Neural cell (in vitro differentiated cells): ENCODE measurements around the gene CLEC18B.
"Not testable (repeated sequence)": the region's sequence is repeated elsewhere in the genome, so short reads cannot be mapped to it uniquely, and the experiment has no call there.

ENCODE experiments used
- POLR2AphosphoS5 ChIP-seq: IDR thresholded peaks from 2 replicates; pipeline ENCODE4 v1.6.1; 2012
- TF ChIP-seq, protein P1 (sequence below): IDR thresholded peaks from 2 replicates; pipeline ENCODE4 v1.6.1; 2012; ENCODE audit warnings: borderline replicate concordance
- TF ChIP-seq, protein P2 (sequence below): fragments of 450-650 bp; IDR thresholded peaks from 2 replicates; pipeline ENCODE4 v1.5.1; 2014; ENCODE audit warnings: antibody characterized with exemption, mild to moderate bottlenecking, moderate library complexity; ENCODE audit not compliant: poor library complexity, severe bottlenecking

DNA sequence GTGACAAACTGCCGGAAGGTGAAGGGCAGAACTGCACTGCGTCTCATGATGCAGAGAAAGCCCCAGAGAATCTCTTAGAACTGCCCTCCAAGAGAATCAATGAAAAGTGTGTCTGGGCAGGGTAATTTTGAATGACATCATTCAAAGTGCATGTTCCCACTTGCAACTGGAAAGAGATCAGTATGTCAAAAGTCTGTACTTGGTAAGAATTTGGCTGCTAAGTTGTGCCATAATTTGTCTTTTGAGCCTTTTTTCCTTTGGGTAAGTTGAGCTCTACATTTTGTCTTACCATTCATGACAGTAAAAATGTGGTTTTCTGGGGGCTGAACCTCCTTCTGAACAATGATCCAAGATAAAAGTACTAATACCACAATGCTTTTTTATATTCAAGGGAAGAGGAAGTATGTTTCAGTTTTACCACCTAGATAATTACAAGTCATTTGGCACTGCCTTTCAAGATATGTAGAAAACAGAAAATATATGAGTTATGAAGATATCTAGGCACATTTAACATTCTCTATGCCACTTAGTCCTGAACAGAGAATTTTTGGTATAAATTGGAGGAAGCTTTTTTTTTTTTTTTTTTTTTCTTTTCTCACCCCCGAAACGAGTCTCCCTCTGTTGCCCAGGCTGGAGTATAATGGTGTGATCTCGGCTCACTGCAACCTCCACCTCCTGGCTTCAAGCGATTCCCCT lies 38.8 kb downstream of the CLEC18B start:
- TF ChIP-seq, protein P1, sequence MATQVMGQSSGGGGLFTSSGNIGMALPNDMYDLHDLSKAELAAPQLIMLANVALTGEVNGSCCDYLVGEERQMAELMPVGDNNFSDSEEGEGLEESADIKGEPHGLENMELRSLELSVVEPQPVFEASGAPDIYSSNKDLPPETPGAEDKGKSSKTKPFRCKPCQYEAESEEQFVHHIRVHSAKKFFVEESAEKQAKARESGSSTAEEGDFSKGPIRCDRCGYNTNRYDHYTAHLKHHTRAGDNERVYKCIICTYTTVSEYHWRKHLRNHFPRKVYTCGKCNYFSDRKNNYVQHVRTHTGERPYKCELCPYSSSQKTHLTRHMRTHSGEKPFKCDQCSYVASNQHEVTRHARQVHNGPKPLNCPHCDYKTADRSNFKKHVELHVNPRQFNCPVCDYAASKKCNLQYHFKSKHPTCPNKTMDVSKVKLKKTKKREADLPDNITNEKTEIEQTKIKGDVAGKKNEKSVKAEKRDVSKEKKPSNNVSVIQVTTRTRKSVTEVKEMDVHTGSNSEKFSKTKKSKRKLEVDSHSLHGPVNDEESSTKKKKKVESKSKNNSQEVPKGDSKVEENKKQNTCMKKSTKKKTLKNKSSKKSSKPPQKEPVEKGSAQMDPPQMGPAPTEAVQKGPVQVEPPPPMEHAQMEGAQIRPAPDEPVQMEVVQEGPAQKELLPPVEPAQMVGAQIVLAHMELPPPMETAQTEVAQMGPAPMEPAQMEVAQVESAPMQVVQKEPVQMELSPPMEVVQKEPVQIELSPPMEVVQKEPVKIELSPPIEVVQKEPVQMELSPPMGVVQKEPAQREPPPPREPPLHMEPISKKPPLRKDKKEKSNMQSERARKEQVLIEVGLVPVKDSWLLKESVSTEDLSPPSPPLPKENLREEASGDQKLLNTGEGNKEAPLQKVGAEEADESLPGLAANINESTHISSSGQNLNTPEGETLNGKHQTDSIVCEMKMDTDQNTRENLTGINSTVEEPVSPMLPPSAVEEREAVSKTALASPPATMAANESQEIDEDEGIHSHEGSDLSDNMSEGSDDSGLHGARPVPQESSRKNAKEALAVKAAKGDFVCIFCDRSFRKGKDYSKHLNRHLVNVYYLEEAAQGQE = not testable (repeated sequence)
- TF ChIP-seq, protein P2, sequence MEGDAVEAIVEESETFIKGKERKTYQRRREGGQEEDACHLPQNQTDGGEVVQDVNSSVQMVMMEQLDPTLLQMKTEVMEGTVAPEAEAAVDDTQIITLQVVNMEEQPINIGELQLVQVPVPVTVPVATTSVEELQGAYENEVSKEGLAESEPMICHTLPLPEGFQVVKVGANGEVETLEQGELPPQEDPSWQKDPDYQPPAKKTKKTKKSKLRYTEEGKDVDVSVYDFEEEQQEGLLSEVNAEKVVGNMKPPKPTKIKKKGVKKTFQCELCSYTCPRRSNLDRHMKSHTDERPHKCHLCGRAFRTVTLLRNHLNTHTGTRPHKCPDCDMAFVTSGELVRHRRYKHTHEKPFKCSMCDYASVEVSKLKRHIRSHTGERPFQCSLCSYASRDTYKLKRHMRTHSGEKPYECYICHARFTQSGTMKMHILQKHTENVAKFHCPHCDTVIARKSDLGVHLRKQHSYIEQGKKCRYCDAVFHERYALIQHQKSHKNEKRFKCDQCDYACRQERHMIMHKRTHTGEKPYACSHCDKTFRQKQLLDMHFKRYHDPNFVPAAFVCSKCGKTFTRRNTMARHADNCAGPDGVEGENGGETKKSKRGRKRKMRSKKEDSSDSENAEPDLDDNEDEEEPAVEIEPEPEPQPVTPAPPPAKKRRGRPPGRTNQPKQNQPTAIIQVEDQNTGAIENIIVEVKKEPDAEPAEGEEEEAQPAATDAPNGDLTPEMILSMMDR = not testable (repeated sequence)
- TF ChIP-seq POLR2AphosphoS5 = not testable (repeated sequence)
